Adrenal gland (tissue), 12 donors: ENCODE measurements around the gene TMPRSS11E. TPM values are rescaled to one million over a fixed set of nuclear protein-coding genes. Genes with fewer than 3 reads are reported as not detected.

Source experiments
- DNase-seq, 7 donors: peaks; one replicate each; pipeline ENCODE4 v3.0.0-alpha.2; 2019 to 2020
- H3K27ac ChIP-seq, 5 donors: fragments of 200-600 bp; sonication (generic) in 4 of 5; 1 replicate in 3 of 5; 2 replicates in 2 of 5; pipeline versions ENCODE4 v1.5.1 to v1.8.0; 2016 to 2020; ENCODE audit warnings: mild to moderate bottlenecking in 1 of 5
- H3K27me3 ChIP-seq: fragments of 200-600 bp; 2 replicates; pipeline ENCODE4 v1.8.0; 2021
- H3K36me3 ChIP-seq, 2 donors: fragments of 200-600 bp; replicated peaks in 1 of 2; 1 replicate in 1 of 2; 2 replicates in 1 of 2; pipeline versions ENCODE4 v1.5.1 to v1.8.0; 2018 to 2022
- H3K4me1 ChIP-seq, 2 donors: fragments of 200-600 bp; replicated peaks in 1 of 2; 1 replicate in 1 of 2; 2 replicates in 1 of 2; pipeline versions ENCODE4 v1.5.1 to v1.8.0; 2018 to 2021
- H3K4me3 ChIP-seq, 4 donors: fragments of 200-600 bp; sonication (generic) in 3 of 4; one replicate each; pipeline ENCODE4 v1.5.1; 2016 to 2018
- H3K9me3 ChIP-seq, 3 donors: fragments of 200-600 bp; sonication (generic) in 1 of 3; replicated peaks in 1 of 3; 1 replicate in 2 of 3; 2 replicates in 1 of 3; pipeline versions ENCODE4 v1.5.1 to v1.8.0; 2016 to 2021
- POLR2A ChIP-seq, 2 donors: fragments of 450-650 bp; IDR thresholded peaks; one replicate each; pipeline ENCODE4 v1.6.1; 2017; ENCODE audit warnings: antibody characterized with exemption in 2 of 2, mild to moderate bottlenecking in 2 of 2, moderate library complexity in 1 of 2
- WGBS, 4 donors: extraction: QIAGEN DNeasy Blood & Tissue Kit in 2 of 4; methylation state at CpG; one replicate each; pipeline versions ENCODE4 v1.1.5 to v1.1.7; 2013 to 2017; 5-methylcytosine and 5-hydroxymethylcytosine counted together
- intact Hi-C, 2 donors: fragments of 100-400 bp; cut with DNase I; formaldehyde crosslinking; loops; one replicate each; pipeline versions ENCODE4 v1.14.1 to v1.15.0; 2022 to 2023
- polyA plus RNA-seq, 3 donors: library from polyadenylated mRNA; stranded (reverse); fragments of 200-250 nt in 2 of 3; fragments of 350-450 nt in 1 of 3; fragmentation: Illumina TruSeq in 1 of 3; extraction: RNeasy Lipid Tissue Mini Kit (QIAGEN cat#74804) in 1 of 3; gene quantifications; one replicate each; pipeline ENCODE4 v1.2.3, GENCODE V29; 2013 to 2014
- total RNA-seq, 9 donors: library from RNA; depleted of rRNA in 4 of 9; stranded (reverse); fragments of >200 nt in 4 of 9; fragments of 120-200 nt in 1 of 9; fragmentation: NEBNext Ultra II Directional in 1 of 9; extraction: Animal tissue kit (Norgen Biotek cat#: 25700) in 1 of 9; gene quantifications; one replicate each; pipeline versions ENCODE4 v1.1.0 to v1.2.4, GENCODE V29; 2013 to 2023
- TF ChIP-seq, protein P1 (sequence below), 6 experiments: fragments of 450-650 bp in 4 of 6; fragments of 200-600 bp in 2 of 6; sonication (generic) in 1 of 6; IDR thresholded peaks; 1 replicate in 5 of 6; 2 replicates in 1 of 6; pipeline versions ENCODE4 v1.5.1 to v1.8.0; 2016 to 2021; ENCODE audit warnings: antibody characterized with exemption in 6 of 6, mild to moderate bottlenecking in 2 of 6, moderate library complexity in 1 of 6
- donor health status: healthy with polysubstance abuse.
- donor health status: Bipolar disorder and iron deficiency.
- donor health status: DM: yes; HTN: yes; CAD: no.
- donor health status: DM: no; HTN: no; CAD: no.
- donor health status: DM: no; HTN: no; CAD: no.
- donor health status: DM: yes; HTN: yes; CAD: no.

Gene TMPRSS11E
- total and polyA plus RNA-seq, 12 donors, result 0.13 TPM; not detected in 11

DNA sequence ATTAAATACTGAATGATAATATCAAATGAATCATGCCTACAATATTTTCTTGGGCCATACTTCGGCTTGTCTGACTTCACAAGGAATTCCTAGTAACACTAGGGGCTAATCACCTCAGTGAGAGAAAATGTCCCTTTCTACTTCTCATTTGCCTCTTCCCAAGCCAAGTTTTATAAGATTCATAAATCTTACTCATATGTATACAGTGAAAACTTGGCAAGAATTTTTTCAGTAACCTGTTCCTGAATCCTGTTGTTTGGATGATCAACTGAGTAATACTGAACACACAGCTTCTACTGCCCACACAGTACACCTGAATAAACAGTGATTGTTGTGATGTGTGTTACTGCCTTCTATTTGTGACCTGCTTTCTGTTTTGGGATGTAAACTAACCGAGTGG lies 16.5 kb downstream of the TMPRSS11E start:
- no peak for DNase-seq
- no peak overlapping the region for H3K4me3 ChIP-seq
- H3K4me1 ChIP-seq, result no peaks in the 10 kb centered on the region
- intact Hi-C loops, result no loop called here
- no peaks in the 10 kb centered on the region for H3K36me3 ChIP-seq
- H3K27ac ChIP-seq, result no peak overlapping the region
- TF ChIP-seq POLR2A (IDR thresholded peaks at IDR 0.05), result no peak
- TF ChIP-seq, protein P1, sequence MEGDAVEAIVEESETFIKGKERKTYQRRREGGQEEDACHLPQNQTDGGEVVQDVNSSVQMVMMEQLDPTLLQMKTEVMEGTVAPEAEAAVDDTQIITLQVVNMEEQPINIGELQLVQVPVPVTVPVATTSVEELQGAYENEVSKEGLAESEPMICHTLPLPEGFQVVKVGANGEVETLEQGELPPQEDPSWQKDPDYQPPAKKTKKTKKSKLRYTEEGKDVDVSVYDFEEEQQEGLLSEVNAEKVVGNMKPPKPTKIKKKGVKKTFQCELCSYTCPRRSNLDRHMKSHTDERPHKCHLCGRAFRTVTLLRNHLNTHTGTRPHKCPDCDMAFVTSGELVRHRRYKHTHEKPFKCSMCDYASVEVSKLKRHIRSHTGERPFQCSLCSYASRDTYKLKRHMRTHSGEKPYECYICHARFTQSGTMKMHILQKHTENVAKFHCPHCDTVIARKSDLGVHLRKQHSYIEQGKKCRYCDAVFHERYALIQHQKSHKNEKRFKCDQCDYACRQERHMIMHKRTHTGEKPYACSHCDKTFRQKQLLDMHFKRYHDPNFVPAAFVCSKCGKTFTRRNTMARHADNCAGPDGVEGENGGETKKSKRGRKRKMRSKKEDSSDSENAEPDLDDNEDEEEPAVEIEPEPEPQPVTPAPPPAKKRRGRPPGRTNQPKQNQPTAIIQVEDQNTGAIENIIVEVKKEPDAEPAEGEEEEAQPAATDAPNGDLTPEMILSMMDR (IDR thresholded peaks at IDR 0.05), result no peak
- H3K9me3 ChIP-seq, result no peaks in the 10 kb centered on the region
- 53 to 80% (median 63%) methylated on average over 2 of the region's 2 CpGs for whole genome bisulfite sequencing, 4 donors
- H3K27me3 ChIP-seq, result no peaks in the 10 kb centered on the region

DNA sequence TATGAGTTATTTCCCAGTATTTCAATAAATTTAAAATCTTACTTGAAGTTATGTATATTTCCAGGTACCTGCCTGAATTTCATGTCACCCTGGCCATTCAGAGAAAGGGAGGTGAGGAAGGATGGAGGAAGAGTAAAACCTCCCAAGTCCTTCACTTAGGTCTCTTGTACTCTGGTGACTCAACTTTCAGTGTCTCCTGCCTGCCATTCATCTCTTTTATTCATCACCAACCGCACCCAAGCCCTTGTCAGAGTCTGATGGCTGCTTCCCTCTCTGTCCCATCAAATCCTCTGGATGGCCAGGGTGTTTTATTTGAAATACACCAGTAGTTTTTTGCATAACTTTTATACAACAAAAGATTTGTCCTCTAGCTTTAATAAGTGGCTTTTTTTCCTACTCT lies 17.8 kb downstream of the TMPRSS11E start:
- intact Hi-C loops, result no loop called here
- Histone ChIP-seq H3K4me1 (no peaks in the 10 kb centered on the region), H3K36me3 (no peaks in the 10 kb centered on the region), H3K27ac (no peak overlapping the region), H3K9me3 (no peaks in the 10 kb centered on the region), H3K27me3 (no peaks in the 10 kb centered on the region), H3K4me3 (no peak overlapping the region)
- WGBS, 4 donors, result 66 to 92% (median 69%) methylated on average over 1 of the region's 1 CpG
- no peak for TF ChIP-seq POLR2A (IDR thresholded peaks at IDR 0.05)
- TF ChIP-seq, protein P1 (IDR thresholded peaks at IDR 0.05), result no peak
- DNase-seq, result no peak

DNA sequence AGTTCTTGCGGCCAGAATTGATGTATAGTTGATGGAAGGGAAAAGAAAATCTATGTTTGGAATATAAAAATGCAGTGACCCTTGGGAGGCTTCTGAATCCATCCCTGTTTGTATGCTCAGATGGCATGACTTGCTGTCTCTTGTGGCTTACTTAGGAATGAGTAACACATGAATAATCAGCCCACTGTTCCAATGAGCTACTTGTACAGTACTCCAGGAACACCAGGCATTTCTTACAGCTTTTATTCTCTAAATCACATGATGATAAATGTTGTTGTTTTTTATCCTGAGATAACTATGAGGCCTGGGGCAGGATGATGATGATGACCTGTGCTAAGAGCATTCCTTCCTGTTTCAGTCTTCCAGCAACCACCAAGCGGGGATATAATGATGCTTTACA lies 18.9 kb downstream of the TMPRSS11E start:
- intact Hi-C loops, result no loop called here
- Histone ChIP-seq H3K27ac (no peak overlapping the region), H3K4me3 (no peak overlapping the region), H3K27me3 (no peaks in the 10 kb centered on the region), H3K9me3 (no peaks in the 10 kb centered on the region), H3K4me1 (no peaks in the 10 kb centered on the region), H3K36me3 (no peaks in the 10 kb centered on the region)
- TF ChIP-seq POLR2A (IDR thresholded peaks at IDR 0.05), result no peak
- TF ChIP-seq, protein P1 (IDR thresholded peaks at IDR 0.05), result no peak
- DNase-seq, result no peak
- WGBS, 4 donors, result 55 to 79% (median 69%) methylated on average over 2 of the region's 2 CpGs

DNA sequence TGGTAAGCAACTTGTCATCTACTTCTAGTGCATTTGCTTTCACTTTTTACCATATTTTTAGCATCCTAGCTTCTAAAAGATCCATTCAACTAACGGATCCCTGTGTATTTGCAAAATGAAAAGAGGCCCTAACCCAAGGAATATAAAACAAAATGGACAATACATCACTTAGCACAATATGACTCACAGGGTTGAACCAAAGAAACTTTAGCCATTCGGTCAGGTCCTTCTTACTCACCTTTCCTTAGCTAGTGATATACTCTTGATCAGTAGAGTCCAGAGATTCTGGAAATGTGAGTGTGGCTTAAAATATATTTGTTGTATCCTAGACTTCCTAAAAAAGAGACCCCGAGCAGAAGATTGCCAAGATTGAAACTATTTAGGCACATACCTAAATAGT lies 19.5 kb downstream of the TMPRSS11E start:
- TF ChIP-seq, protein P1 (IDR thresholded peaks at IDR 0.05), result no peak
- TF ChIP-seq POLR2A (IDR thresholded peaks at IDR 0.05), result no peak
- Histone ChIP-seq H3K27ac (no peak overlapping the region), H3K4me3 (no peak overlapping the region), H3K27me3 (no peaks in the 10 kb centered on the region), H3K4me1 (no peaks in the 10 kb centered on the region), H3K9me3 (no peaks in the 10 kb centered on the region), H3K36me3 (no peaks in the 10 kb centered on the region)
- intact Hi-C loops, result no loop called here
- no peak for DNase-seq
- WGBS, 4 donors, result 58 to 66% (median 62%) methylated on average over 3 of the region's 3 CpGs
